ENCODE data around the gene KRT26.

GRCh38 chr17:40772101-40772500 is at the start of gene KRT26:
- TF ChIP-seq CTCF (IDR thresholded peaks at IDR 0.05) (no peak), POLR2A (IDR thresholded peaks at IDR 0.05) (no peak), EP300 (IDR thresholded peaks at IDR 0.05) (no peak)

Data from ovary (tissue), 3 donors.